NCI-H1092 (cell line): ENCODE results near the gene CEACAM16.
A peak's percentile ranks its signal among the peaks of the same experiment; 100 is the strongest.

Source experiments
- DNase-seq: peaks from one replicate; lab custom pipeline; 2025; lab: John Stamatoyannopoulos, UW

CEACAM16 gene

GRCh38 chr19:44725251-44725650, 26.3 kb downstream of the CEACAM16 start:
- no peak for DNase-seq

DNA sequence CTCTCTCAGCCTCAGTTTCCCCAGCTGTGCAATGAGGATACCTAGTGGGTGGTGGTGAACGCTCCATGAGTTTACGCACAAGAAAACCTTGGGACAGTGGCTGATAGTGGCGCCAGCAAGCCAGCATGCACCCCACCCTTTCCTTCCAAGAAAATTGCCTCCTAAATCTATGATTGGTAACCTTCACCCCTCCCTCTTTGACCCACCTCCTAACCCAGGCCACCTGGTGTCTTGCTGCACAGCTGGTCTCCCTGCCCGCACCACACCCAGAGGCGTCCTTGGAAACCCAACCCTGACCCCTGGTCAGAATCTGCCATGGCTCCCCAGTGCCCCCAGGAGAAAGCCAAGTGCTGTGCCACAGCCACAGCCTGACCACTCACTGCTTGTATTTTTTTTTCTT, 26.7 kb downstream of the CEACAM16 start:
- DNase-seq, result no peak

- no peak for DNase-seq
Measured at GRCh38 chr19:44726465-44726864, 27.5 kb downstream of the CEACAM16 start.

- DNase-seq, result no peak
Measured at GRCh38 chr19:44728178-44728577, 29.2 kb downstream of the CEACAM16 start.

GRCh38 chr19:44729516-44730033, 30.6 kb downstream of the CEACAM16 start:
- no peak for DNase-seq

- DNase-seq, result no peak
Measured at GRCh38 chr19:44731081-44731480, 32.1 kb downstream of the CEACAM16 start.

GRCh38 chr19:44731622-44732021, 32.7 kb downstream of the CEACAM16 start:
- DNase-seq, result no peak

- no peak for DNase-seq
Measured at GRCh38 chr19:44732235-44733014, 33.5 kb downstream of the CEACAM16 start.

- DNase-seq, result no peak
Measured at GRCh38 chr19:44734357-44734756, 35.4 kb downstream of the CEACAM16 start.

DNA sequence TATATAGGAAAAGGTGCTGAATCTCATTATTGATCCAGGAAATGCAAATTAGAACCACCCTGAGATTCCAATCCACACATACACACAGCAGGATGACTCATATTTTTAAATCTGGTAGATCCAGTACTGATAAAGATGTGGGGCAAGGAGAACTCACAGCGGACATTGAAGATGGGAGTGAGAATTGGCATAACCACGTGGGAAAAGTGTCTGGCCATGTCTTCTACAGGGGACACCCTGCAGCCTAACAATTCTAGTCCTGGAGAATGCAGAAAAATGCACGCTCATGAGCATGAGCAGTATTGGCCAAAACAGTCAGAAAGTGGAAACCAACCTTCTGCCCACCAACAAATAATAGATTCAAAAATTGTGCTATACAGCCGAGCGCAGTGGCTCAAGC, 36.1 kb downstream of the CEACAM16 start:
- DNase-seq, result no peak

DNA sequence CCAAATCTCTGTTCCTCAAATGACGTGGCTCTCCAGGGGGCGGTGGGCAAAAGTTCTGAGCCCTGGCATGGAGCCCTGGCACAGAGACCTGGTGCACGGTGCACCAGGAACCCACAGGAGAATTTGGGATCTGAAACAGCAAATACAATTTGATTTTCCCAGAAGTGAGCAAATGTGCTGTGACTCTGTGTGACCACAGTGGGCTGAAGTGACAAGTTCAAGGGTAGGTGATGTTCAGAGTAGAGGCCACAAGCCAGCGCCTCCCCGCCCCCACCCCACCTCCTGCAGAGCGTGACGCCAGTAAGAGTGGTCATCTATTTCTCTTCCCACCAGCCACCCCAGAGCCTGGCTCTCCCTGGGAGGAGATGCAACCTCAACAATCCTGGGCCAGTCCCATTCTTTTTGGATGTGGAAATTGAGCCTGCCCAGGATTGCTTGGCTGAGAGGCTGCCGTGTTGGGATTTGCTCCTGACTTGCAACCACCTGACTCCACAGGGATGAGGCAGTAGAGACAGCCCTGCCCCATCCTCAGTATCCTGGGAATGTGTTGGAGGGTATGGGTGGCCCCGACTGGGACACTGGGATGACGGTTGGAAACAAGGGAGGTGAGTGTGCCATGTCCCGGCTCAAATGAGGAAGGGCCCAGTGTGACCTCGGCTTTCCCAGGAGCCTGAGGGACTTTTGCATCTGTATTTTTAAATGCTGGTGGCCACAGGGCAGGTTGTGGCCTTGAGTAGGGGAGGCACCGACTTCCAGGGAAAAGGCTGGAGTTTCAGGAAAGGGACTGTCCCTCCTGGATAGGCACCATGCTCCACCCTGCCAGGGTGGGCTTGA, 38.5 kb downstream of the CEACAM16 start:
- no peak for DNase-seq

GRCh38 chr19:44738136-44738535, 39.2 kb downstream of the CEACAM16 start:
- DNase-seq, result no peak

- DNase-seq, result no peak
Measured at GRCh38 chr19:44738603-44739558, 39.9 kb downstream of the CEACAM16 start.

DNA sequence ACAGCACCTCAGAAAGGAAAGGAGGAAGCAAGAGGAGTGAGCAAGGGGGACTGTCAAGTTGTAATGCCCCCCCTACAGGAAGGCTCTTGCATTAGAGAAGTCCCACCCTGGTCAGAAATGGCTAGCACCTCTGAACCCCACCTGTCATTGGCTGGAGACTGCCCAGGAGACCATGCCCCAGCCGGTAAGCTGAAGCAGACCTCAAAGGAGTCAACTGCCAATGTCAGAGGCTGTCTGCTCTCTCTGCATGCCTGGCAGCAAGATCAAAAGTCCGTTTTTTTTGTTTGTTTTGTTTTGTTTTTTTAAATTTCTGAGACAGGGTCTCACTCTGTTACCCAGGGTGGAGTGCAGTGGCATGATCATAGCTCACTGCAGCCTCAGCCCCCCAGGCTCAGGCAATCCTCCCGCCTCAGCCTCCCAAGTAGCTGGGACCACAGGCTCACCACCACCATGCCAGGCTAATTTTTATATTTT, 41.4 kb downstream of the CEACAM16 start:
- no peak for DNase-seq

DNA sequence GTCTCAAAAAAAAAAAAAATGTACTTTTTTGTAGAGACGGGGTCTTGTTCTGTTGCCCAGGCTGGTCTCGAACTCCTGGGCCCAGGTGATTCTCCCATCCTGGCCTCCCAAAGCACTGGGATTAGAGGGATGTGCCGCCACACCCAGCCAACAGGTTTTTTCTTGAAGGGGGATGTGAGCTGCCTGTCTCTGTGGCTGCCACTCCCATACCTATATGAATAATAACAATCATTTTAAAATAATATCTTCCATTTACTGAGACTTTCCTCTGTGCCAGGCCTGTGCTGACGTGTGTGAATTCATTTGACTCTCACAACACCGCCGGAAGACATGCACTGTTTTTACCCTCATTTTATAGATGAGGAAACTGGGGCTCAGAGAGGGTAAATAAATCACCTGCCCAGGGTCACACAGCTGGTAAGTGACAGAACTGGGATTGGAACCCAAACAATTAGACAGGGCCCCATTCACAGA, 42.3 kb downstream of the CEACAM16 start:
- DNase-seq, result no peak

GRCh38 chr19:44741841-44742329, 42.9 kb downstream of the CEACAM16 start:
- DNase-seq, result peak; percentile 86

DNA sequence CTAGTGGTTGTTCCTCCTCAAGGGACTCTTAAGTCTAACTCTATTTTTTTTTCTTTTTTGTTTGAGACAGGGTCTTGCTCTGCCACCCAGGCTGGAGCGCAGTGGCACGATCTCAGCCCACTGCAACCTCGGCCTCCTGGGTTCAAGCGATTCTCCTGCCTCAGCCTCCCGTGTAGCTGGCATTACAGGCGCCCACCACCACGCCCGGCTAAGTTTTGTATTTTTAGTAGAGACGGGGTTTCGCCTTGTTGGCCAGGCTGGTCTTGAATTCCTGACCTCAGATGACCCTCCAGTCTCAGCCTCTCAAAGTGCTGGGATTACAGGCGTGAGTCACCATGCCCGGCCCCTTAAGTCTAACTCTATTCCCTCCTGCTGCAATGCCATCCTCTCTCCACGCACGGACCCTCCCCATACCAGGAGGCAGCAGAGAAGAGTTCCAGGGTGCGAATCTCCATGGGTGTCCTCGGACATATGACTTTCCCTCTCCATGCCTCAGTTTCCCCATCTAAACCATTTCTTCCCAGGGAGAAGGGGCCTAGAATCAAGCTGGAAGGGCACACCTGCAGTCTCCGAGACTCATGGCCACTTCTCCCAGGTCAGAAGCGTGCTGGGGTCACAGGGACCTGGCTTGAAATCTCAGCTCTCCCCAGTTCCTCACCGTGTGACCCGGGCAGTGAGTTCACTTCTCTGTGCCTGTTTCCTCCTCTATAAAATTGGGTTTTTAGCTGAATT, 43.5 kb downstream of the CEACAM16 start:
- no peak for DNase-seq

DNA sequence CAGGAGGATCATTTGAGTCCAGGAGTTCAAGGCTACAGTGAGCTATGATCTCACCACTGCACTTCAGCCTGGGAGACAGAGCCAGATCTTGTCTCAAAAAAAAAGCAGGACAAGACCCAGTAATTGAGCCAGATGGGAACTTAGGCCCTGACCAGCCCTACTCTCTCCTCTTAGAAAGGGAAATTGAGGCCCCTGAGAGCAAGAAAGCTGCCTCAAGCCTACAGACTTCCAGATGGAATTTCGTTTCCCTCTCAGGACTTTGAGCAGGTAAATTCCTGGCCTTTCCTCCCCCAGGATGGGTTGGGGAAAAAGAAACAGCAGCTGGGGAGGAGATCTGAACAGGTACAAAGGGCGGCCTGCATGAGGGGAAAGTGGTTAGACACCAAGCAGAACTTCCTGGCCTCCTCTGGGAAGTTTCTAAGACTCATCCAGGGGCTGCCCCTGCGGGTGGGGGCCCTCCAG, 46.0 kb downstream of the CEACAM16 start:
- DNase-seq, result no peak

- DNase-seq, result no peak
Measured at GRCh38 chr19:44745341-44745831, 46.4 kb downstream of the CEACAM16 start.

GRCh38 chr19:44745887-44746600, 47.1 kb downstream of the CEACAM16 start:
- DNase-seq, result no peak
